ENCODE measurements around the gene ATP2C2. TPM values are rescaled to one million over a fixed set of nuclear protein-coding genes. Genes with fewer than 3 reads are reported as not detected.

ATP2C2 gene
- total and polyA plus RNA-seq, 2 of the 8 experiments (the other 6 are each of a cell fraction or from before 2014, with no cell fraction given), result 1.2 to 2.8 TPM

- Histone ChIP-seq H3K14ac (ENCODE audit: insufficient read length) (no peak overlapping the region), H3K23me2 (ENCODE audit: low read depth, low read length) (no peaks in the 10 kb centered on the region), H2BK20ac (ENCODE audit: low read length) (no peak overlapping the region), H2BK5ac (ENCODE audit: low read depth, low read length) (no peak overlapping the region), H3K56ac (replicated peaks; ENCODE audit: insufficient read length, low read depth, low read length) (no peak overlapping the region), H2BK12ac (ENCODE audit: low read depth, low read length) (no peak overlapping the region), H3K36me3 (ENCODE audit: control insufficient read depth in 2 of 4, insufficient read depth in 4 of 4, low read length in 3 of 4) (no peaks in the 10 kb centered on the region), H3K9ac (replicated peaks in 1 of 4; ENCODE audit: extremely low read depth in 1 of 4, low read depth in 3 of 4, low read length in 3 of 4) (no peak overlapping the region), H3K4me2 (ENCODE audit: insufficient read depth in 1 of 2, low read depth in 2 of 2, low read length in 2 of 2) (no peak overlapping the region), H4K5ac (ENCODE audit: insufficient read length, low read depth, low read length) (no peak overlapping the region), H3K79me1 (ENCODE audit: low read depth, low read length) (no peaks in the 10 kb centered on the region), H2BK120ac (replicated peaks; ENCODE audit: low read depth, low read length) (no peak overlapping the region), H2BK15ac (ENCODE audit: low read length) (no peak overlapping the region), H4K91ac (replicated peaks; ENCODE audit: insufficient read length, low read length) (no peak overlapping the region), H4K20me1 (replicated peaks in 1 of 2; ENCODE audit: control insufficient read depth in 1 of 2, insufficient read depth in 2 of 2, low read length in 2 of 2) (no peaks in the 10 kb centered on the region), H3K4me1 (replicated peaks in 1 of 4; ENCODE audit: control insufficient read depth in 3 of 4, insufficient read depth in 4 of 4, low read length in 3 of 4) (peaks cover 3 to 16% (median 11%) of the 10 kb centered on the region in 4 experiments; a peak in 6 of 7 replicates), H3K9me3 (ENCODE audit: insufficient read depth in 2 of 2, low read depth in 1 of 2, low read length in 1 of 2) (no peaks in the 10 kb centered on the region), H3K27ac (ENCODE audit: low read depth, low read length) (no peak overlapping the region), H3K79me2 (ENCODE audit: control insufficient read depth in 1 of 2, insufficient read depth in 2 of 2, low read length in 2 of 2) (no peaks in the 10 kb centered on the region), H3K27me3 (replicated peaks in 1 of 4; ENCODE audit: control insufficient read depth in 3 of 4, extremely low read depth in 1 of 4, insufficient read depth in 3 of 4, low read length in 3 of 4) (no peaks in the 10 kb centered on the region; a peak in 1 of 7 replicates), H3K4me3 (ENCODE audit: extremely low read depth in 1 of 4, insufficient read depth in 2 of 4, low read depth in 3 of 4, low read length in 4 of 4) (no peak overlapping the region), H2AFZ (ENCODE audit: low read length) (no peak overlapping the region), H4K8ac (ENCODE audit: extremely low read depth, insufficient read depth, low read length) (no peak overlapping the region), H3K18ac (ENCODE audit: extremely low read depth, low read length) (no peak overlapping the region; the same call in 1 of the 2 replicates), H3K23ac (ENCODE audit: insufficient read length) (no peak overlapping the region), H2AK5ac (ENCODE audit: low read depth, low read length) (no peak overlapping the region), H3K4ac (replicated peaks; ENCODE audit: insufficient read length, low read depth, low read length) (no peak overlapping the region)
- CTCF ChIA-PET (ENCODE audit: partially characterized antibody), result interaction anchor here (0.7 to 9.7 kb wide), 11 partner anchors 11 to 458 kb away, joined by 3 to 64 read pairs (median 6); no protein-coding TSS in a partner anchor
- TF ChIP-seq POLR2A (IDR thresholded peaks at IDR 0.05; ENCODE audit: control extremely low read depth in 1 of 2, low read depth in 2 of 2, low read length in 2 of 2) (no peak), GTF2F1 (IDR thresholded peaks at IDR 0.05; ENCODE audit: borderline replicate concordance, low read depth, low read length) (no peak), KDM1A (IDR thresholded peaks at IDR 0.05; ENCODE audit: borderline replicate concordance, low read length) (no peak)
- POLR2A ChIA-PET (ENCODE audit: partially characterized antibody), result no interaction called here
- 83% methylated on average over 10 of the region's 10 CpGs; no CpG with 5 or more reads in 1 of the 2 experiments for WGBS, 2 experiments (ENCODE audit: extremely low coverage in 1 of 2, insufficient coverage in 1 of 2, insufficient read length in 1 of 2, insufficient replicate concordance in 2 of 2, low coverage in 1 of 2, low lambda C conversion rate in 2 of 2, missing lambda C conversion rate in 1 of 2)
- DNase-seq (ENCODE audit: low read depth in 1 of 2, low spot score in 2 of 2) (no peak), FAIRE-seq (no peak)
These were observed 144.8 kb downstream of the ATP2C2 start for GRCh38 chr16:84513123-84513522.

Data from H1 (cell line).